Measurements from ENCODE around the gene PFAS.

GRCh38 chr17:8220783-8221662 lies 28.1 kb upstream of the PFAS start:
- TF ChIP-seq EZH2 (IDR thresholded peaks at IDR 0.05; ENCODE audit: borderline replicate concordance, low read length), result no peak
- peak; percentile 10; the same call in 1 of the 2 replicates for TF ChIP-seq CTCF (IDR thresholded peaks at IDR 0.05; ENCODE audit: low read length)
